ENCODE data around the gene PRICKLE4. TPM values are rescaled to one million over a fixed set of nuclear protein-coding genes. Genes with fewer than 3 reads are reported as not detected.

PRICKLE4 gene
- total and polyA plus RNA-seq, 2 experiments from 2014 or later, result 0.48 to 0.66 TPM

DNA sequence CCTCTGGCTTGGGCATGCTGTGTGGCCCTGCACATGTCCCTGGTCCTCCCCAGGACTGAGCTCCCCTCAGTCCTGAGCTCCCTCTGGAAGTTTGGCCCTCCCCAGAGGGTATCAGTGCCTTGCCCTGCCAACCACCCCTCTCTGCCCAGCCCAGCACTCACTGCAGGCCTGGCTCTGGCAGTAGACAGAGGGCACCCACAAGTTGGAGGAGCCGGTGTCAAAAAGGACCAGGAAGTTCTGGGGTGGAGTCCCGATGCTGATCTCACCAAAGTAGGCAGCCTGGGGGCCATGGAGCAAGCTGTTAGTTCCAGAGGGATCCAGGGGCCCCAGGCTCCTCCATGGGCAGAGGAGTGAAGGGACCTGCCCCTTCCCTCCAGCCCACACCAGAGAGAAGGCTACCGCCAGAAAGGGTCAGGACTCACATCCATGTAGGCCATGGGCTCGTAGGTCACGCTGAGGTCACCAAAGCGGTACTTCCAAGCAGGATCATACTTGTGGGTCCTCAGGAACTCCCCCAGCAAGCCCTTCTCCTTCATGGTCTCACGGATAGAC, 36.3 kb upstream of the PRICKLE4 start (continued):
- TF ChIP-seq, protein P1, sequence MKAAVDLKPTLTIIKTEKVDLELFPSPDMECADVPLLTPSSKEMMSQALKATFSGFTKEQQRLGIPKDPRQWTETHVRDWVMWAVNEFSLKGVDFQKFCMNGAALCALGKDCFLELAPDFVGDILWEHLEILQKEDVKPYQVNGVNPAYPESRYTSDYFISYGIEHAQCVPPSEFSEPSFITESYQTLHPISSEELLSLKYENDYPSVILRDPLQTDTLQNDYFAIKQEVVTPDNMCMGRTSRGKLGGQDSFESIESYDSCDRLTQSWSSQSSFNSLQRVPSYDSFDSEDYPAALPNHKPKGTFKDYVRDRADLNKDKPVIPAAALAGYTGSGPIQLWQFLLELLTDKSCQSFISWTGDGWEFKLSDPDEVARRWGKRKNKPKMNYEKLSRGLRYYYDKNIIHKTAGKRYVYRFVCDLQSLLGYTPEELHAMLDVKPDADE (IDR thresholded peaks at IDR 0.05), result no peak
- TF ChIP-seq EZH2 (IDR thresholded peaks at IDR 0.05; ENCODE audit: low read depth, unreplicated experiment) (no peak), NANOG (IDR thresholded peaks at IDR 0.05; ENCODE audit: borderline replicate concordance) (no peak)
- TF ChIP-seq, protein P2, sequence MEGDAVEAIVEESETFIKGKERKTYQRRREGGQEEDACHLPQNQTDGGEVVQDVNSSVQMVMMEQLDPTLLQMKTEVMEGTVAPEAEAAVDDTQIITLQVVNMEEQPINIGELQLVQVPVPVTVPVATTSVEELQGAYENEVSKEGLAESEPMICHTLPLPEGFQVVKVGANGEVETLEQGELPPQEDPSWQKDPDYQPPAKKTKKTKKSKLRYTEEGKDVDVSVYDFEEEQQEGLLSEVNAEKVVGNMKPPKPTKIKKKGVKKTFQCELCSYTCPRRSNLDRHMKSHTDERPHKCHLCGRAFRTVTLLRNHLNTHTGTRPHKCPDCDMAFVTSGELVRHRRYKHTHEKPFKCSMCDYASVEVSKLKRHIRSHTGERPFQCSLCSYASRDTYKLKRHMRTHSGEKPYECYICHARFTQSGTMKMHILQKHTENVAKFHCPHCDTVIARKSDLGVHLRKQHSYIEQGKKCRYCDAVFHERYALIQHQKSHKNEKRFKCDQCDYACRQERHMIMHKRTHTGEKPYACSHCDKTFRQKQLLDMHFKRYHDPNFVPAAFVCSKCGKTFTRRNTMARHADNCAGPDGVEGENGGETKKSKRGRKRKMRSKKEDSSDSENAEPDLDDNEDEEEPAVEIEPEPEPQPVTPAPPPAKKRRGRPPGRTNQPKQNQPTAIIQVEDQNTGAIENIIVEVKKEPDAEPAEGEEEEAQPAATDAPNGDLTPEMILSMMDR (conservative IDR thresholded peaks at IDR 0.05; ENCODE audit: low read depth in 2 of 2), result no peak
- TF ChIP-seq, protein P3, sequence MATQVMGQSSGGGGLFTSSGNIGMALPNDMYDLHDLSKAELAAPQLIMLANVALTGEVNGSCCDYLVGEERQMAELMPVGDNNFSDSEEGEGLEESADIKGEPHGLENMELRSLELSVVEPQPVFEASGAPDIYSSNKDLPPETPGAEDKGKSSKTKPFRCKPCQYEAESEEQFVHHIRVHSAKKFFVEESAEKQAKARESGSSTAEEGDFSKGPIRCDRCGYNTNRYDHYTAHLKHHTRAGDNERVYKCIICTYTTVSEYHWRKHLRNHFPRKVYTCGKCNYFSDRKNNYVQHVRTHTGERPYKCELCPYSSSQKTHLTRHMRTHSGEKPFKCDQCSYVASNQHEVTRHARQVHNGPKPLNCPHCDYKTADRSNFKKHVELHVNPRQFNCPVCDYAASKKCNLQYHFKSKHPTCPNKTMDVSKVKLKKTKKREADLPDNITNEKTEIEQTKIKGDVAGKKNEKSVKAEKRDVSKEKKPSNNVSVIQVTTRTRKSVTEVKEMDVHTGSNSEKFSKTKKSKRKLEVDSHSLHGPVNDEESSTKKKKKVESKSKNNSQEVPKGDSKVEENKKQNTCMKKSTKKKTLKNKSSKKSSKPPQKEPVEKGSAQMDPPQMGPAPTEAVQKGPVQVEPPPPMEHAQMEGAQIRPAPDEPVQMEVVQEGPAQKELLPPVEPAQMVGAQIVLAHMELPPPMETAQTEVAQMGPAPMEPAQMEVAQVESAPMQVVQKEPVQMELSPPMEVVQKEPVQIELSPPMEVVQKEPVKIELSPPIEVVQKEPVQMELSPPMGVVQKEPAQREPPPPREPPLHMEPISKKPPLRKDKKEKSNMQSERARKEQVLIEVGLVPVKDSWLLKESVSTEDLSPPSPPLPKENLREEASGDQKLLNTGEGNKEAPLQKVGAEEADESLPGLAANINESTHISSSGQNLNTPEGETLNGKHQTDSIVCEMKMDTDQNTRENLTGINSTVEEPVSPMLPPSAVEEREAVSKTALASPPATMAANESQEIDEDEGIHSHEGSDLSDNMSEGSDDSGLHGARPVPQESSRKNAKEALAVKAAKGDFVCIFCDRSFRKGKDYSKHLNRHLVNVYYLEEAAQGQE (IDR thresholded peaks at IDR 0.05; ENCODE audit: unreplicated experiment), result no peak

DNA sequence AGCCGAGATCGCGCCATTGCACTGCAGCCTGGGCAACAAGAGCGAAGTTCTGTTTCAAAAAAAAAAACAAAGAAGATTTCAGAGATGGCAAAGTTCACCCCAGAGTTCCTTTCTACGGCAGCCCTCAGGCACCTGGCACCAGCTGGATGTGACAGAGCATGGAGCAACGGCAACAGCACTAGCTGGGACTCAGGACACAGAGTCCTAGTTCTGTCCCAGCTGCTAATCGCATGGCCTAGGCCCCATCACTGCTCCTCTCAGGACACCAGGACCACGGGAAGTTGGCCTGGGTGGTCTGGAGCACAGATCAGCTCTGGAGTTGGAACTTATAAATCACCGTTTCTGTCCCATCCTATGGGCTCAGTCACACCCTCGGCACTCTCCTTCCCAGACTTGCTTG, 34.5 kb upstream of the PRICKLE4 start:
- H3K27me3 ChIP-seq (ENCODE audit: insufficient read depth), result no peaks in the 10 kb centered on the region

More for the DNA sequence above, 34.5 kb upstream of the PRICKLE4 start:
- Mint-ChIP-seq H3K36me3 (ENCODE audit: low read depth) (no peaks in the 10 kb centered on the region), H3K27ac (no peak overlapping the region), H3K9me3 (no peaks in the 10 kb centered on the region), H3K4me1 (peaks cover 4% of the 10 kb centered on the region; the same call in 2 of the 3 replicates), H3K4me3 (no peak overlapping the region), H3K27me3 (ENCODE audit: insufficient read depth, low read depth, poor library complexity) (peaks cover 3% of the 10 kb centered on the region)
- Histone ChIP-seq H3K4me2 (no peak overlapping the region), H3K79me2 (replicated peaks; ENCODE audit: insufficient read depth) (no peaks in the 10 kb centered on the region), H3K27ac (ENCODE audit: low read depth) (no peak overlapping the region), H3K36me3 (ENCODE audit: insufficient read depth) (no peaks in the 10 kb centered on the region), H3F3A (replicated peaks; ENCODE audit: low read depth) (no peaks in the 10 kb centered on the region), H3K4me1 (ENCODE audit: insufficient read depth) (no peaks in the 10 kb centered on the region; the same call in 1 of the 2 replicates), H2AFZ (no peak overlapping the region; the same call in 1 of the 2 replicates), H3K4me3 (no peak overlapping the region), H4K20me1 (replicated peaks; ENCODE audit: insufficient read depth) (no peaks in the 10 kb centered on the region), H3K9me2 (ENCODE audit: insufficient read depth) (no peaks in the 10 kb centered on the region)
- no peak for DNase-seq (ENCODE audit: low spot score)
- ATAC-seq, result no peak
- TF ChIP-seq EZH2 (IDR thresholded peaks at IDR 0.05; ENCODE audit: low read depth, unreplicated experiment) (no peak), JUNB (IDR thresholded peaks at IDR 0.05; ENCODE audit: unreplicated experiment) (no peak), CREB1 (CRISPR knock-in tag; IDR thresholded peaks at IDR 0.05; ENCODE audit: low read depth) (no peak), POLR2AphosphoS5 (IDR thresholded peaks at IDR 0.05; ENCODE audit: low read depth) (no peak), ZNF114 (CRISPR knock-in tag; IDR thresholded peaks at IDR 0.05) (no peak)
- TF ChIP-seq, protein P1 (IDR thresholded peaks at IDR 0.05), result no peak
- TF ChIP-seq, protein P3 (IDR thresholded peaks at IDR 0.05; ENCODE audit: unreplicated experiment), result no peak

Data from GM23338 (cell line).